Measurements from ENCODE around the gene FCRLA.

- TF ChIP-seq CTCF (IDR thresholded peaks at IDR 0.05): no peak
- TF ChIP-seq EP300 (IDR thresholded peaks at IDR 0.05): no peak
- TF ChIP-seq POLR2AphosphoS5 (IDR thresholded peaks at IDR 0.05): no peak
Observed at GRCh38 chr1:161733526-161733925, 26.5 kb downstream of the FCRLA start.

All from gastroesophageal sphincter (tissue), 3 donors.